Measurements from ENCODE around the gene ERGIC3. TPM values are rescaled to one million over a fixed set of nuclear protein-coding genes. Genes with fewer than 3 reads are reported as not detected.
"Not testable (repeated sequence)": the region's sequence is repeated elsewhere in the genome, so short reads cannot be mapped to it uniquely, and the experiment has no call there.

The ERGIC3 gene
- total and polyA plus RNA-seq, 2 donors (not counting 3 experiments of a cell fraction or from before 2014, with no cell fraction given) = 203 to 419 TPM

DNA sequence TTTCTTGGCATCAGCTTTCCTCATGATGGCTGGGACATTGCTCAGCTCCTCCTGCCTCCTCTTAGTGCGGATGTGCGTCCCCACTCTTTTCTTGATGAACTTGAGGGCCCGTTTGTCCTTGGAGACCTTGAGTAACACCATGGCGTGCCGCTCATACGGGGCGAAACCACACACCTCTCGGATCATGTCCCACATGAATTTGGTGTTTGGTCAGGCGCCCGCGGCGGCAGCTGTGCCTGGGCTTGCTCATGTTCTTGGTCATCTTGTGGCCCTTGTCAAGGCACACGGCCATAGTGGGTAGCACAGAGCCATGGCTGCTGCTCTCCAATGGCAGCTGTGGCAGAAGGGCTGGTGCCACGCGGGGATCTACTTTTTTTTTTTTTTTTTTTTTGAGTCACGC is 2.6 kb downstream of the ERGIC3 start:
- intact Hi-C loops (cut with micrococcal nuclease) (loop anchor here (5.0 kb wide), 1 partner anchor 73 kb away; the partner anchor contains the start of gene SPAG4), dilution Hi-C loops (cut with MboI; ENCODE audit: extremely low pct_ligation_motif_present, low sequenced_read_pairs) (no loop called here)
- H3K9me3 ChIP-seq (replicated peaks; ENCODE audit: control insufficient read depth, insufficient read depth, low read length) = no peaks in the 10 kb centered on the region
- no peak overlapping the region for H3K4me2 ChIP-seq (ENCODE audit: insufficient read depth, low read length)
- H3K9ac ChIP-seq (replicated peaks; ENCODE audit: extremely low read depth, insufficient read depth, low read length) = no peak overlapping the region
- no peaks in the 10 kb centered on the region for H4K20me1 ChIP-seq (replicated peaks; ENCODE audit: control insufficient read depth, extremely low read depth, insufficient read depth, low read length)
- DNase-seq (ENCODE audit: low read depth, low spot score) (no peak), FAIRE-seq (no peak)
- H3K36me3 ChIP-seq (ENCODE audit: control insufficient read depth in 2 of 2, extremely low read depth in 1 of 2, insufficient read depth in 2 of 2, low read length in 2 of 2) = peaks cover 7 to 10% of the 10 kb centered on the region in 2 experiments
- H3K27me3 ChIP-seq (ENCODE audit: control insufficient read depth in 2 of 2, insufficient read depth in 2 of 2, low read length in 2 of 2) = no peaks in the 10 kb centered on the region
- H2AFZ ChIP-seq (ENCODE audit: low read depth, low read length) = no peak overlapping the region
- H3K79me2 ChIP-seq (ENCODE audit: control insufficient read depth, insufficient read depth, low read length) = peaks cover 2% of the 10 kb centered on the region
- CTCF ChIA-PET = no interaction called here
- TF ChIP-seq, protein P1, sequence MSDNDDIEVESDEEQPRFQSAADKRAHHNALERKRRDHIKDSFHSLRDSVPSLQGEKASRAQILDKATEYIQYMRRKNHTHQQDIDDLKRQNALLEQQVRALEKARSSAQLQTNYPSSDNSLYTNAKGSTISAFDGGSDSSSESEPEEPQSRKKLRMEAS (IDR thresholded peaks at IDR 0.05; ENCODE audit: insufficient read depth, insufficient read length) = no peak
- TF ChIP-seq POLR2A (IDR thresholded peaks at IDR 0.05; ENCODE audit: low read depth, low read length) = no peak
- TF ChIP-seq POLR2AphosphoS5 (IDR thresholded peaks at IDR 0.05; ENCODE audit: insufficient read depth, low read depth, low read length) = no peak
- no peak for TF ChIP-seq MYC (IDR thresholded peaks at IDR 0.05; ENCODE audit: low read depth, low read length)
- no peak for TF ChIP-seq EZH2 (IDR thresholded peaks at IDR 0.05; ENCODE audit: borderline replicate concordance, low read depth, low read length, severe bottlenecking)
- no peak for TF ChIP-seq FOS (IDR thresholded peaks at IDR 0.05; ENCODE audit: borderline replicate concordance, insufficient read depth, low read length)
- no peak for TF ChIP-seq JUN (IDR thresholded peaks at IDR 0.05; ENCODE audit: borderline replicate concordance, insufficient read depth, insufficient read length, low read depth)
- TF ChIP-seq, protein P2, sequence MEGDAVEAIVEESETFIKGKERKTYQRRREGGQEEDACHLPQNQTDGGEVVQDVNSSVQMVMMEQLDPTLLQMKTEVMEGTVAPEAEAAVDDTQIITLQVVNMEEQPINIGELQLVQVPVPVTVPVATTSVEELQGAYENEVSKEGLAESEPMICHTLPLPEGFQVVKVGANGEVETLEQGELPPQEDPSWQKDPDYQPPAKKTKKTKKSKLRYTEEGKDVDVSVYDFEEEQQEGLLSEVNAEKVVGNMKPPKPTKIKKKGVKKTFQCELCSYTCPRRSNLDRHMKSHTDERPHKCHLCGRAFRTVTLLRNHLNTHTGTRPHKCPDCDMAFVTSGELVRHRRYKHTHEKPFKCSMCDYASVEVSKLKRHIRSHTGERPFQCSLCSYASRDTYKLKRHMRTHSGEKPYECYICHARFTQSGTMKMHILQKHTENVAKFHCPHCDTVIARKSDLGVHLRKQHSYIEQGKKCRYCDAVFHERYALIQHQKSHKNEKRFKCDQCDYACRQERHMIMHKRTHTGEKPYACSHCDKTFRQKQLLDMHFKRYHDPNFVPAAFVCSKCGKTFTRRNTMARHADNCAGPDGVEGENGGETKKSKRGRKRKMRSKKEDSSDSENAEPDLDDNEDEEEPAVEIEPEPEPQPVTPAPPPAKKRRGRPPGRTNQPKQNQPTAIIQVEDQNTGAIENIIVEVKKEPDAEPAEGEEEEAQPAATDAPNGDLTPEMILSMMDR (IDR thresholded peaks at IDR 0.05; ENCODE audit: extremely low read depth in 1 of 2, insufficient read depth in 1 of 2, low read depth in 1 of 2, low read length in 2 of 2) = no peak
- no peak for TF ChIP-seq GATA2 (IDR thresholded peaks at IDR 0.05; ENCODE audit: insufficient read depth, insufficient read length, low read depth, low read length)
- no peak overlapping the region for H3K27ac ChIP-seq (ENCODE audit: insufficient read depth, low read depth, low read length)
- H3K4me1 ChIP-seq (ENCODE audit: control insufficient read depth, extremely low read depth, insufficient read depth, low read length) = peaks cover 4% of the 10 kb centered on the region
- BruUV-seq (replicated peaks) = no TSS peak
- H3K4me3 ChIP-seq (replicated peaks in 1 of 3; ENCODE audit: insufficient read depth in 1 of 3, low read depth in 1 of 3, low read length in 3 of 3) = no peak overlapping the region
- POLR2A ChIA-PET = no interaction called here
- no peaks in the 10 kb centered on the region for H3K9me1 ChIP-seq (replicated peaks; ENCODE audit: control insufficient read depth, extremely low read depth, insufficient read depth, low read length)

DNA sequence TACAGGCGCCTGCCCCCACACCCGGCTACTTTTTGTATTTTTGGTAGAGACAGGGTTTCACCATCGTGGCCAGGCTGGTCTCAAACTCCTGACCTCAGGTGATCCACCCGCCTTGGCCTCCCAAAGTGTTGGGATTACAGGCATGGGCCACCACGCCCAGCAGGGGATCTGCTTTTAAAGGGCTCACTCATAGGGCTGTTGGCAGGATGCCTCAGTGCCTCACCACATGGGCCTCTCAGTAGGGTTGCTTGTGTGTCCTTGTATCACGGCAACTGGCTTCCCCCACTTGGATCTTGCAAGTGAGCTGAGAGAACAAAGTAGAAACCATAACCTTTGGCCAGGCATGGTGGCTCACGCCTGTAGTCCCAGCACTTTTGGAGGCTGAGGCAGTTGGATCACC is 3.1 kb downstream of the ERGIC3 start:
- H3K27ac ChIP-seq (ENCODE audit: insufficient read depth, low read depth, low read length); H3K79me2 ChIP-seq (ENCODE audit: control insufficient read depth, insufficient read depth, low read length); H4K20me1 ChIP-seq (replicated peaks; ENCODE audit: control insufficient read depth, extremely low read depth, insufficient read depth, low read length); dilution Hi-C loops (cut with MboI; ENCODE audit: extremely low pct_ligation_motif_present, low sequenced_read_pairs); H3K9ac ChIP-seq (replicated peaks; ENCODE audit: extremely low read depth, insufficient read depth, low read length); CTCF ChIA-PET; FAIRE-seq; H3K9me1 ChIP-seq (replicated peaks; ENCODE audit: control insufficient read depth, extremely low read depth, insufficient read depth, low read length); H3K9me3 ChIP-seq (replicated peaks; ENCODE audit: control insufficient read depth, insufficient read depth, low read length); H3K4me1 ChIP-seq (ENCODE audit: control insufficient read depth, extremely low read depth, insufficient read depth, low read length); H3K4me2 ChIP-seq (ENCODE audit: insufficient read depth, low read length); H3K27me3 ChIP-seq (ENCODE audit: control insufficient read depth in 2 of 2, insufficient read depth in 2 of 2, low read length in 2 of 2); H3K4me3 ChIP-seq (replicated peaks in 1 of 3; ENCODE audit: insufficient read depth in 1 of 3, low read depth in 1 of 3, low read length in 3 of 3); POLR2A ChIA-PET; BruUV-seq (replicated peaks); DNase-seq (ENCODE audit: low read depth, low spot score); H2AFZ ChIP-seq (ENCODE audit: low read depth, low read length): not testable (repeated sequence)
- intact Hi-C loops (cut with micrococcal nuclease) = loop anchor here (5.0 kb wide), 1 partner anchor 72 kb away; the partner anchor contains the start of gene SPAG4
- H3K36me3 ChIP-seq (ENCODE audit: control insufficient read depth in 2 of 2, extremely low read depth in 1 of 2, insufficient read depth in 2 of 2, low read length in 2 of 2) = peaks cover 7 to 10% of the 10 kb centered on the region in 2 experiments
